Upper lobe of right lung (tissue), 1 donor: Measurements from ENCODE around the gene C17orf78. TPM values are rescaled to one million over a fixed set of nuclear protein-coding genes. Genes with fewer than 3 reads are reported as not detected.

Experiments
- ATAC-seq: fragments of 200-7000 bp; cut with Tn5 transposase; one replicate; pipeline ENCODE4 v1.9.1; 2020; ENCODE audit warnings: mild to moderate bottlenecking, moderate library complexity
- DNase-seq: peaks from one replicate; pipeline ENCODE4 v3.0.0-alpha.2; 2020
- H3K27ac ChIP-seq: fragments of 200-600 bp; one replicate; pipeline ENCODE4 v1.8.0; 2022
- H3K27me3 ChIP-seq: fragments of 200-600 bp; one replicate; pipeline ENCODE4 v1.8.0; 2022; ENCODE audit warnings: mild to moderate bottlenecking
- H3K36me3 ChIP-seq: fragments of 200-600 bp; one replicate; pipeline ENCODE4 v1.8.0; 2022
- H3K4me1 ChIP-seq: fragments of 200-600 bp; one replicate; pipeline ENCODE4 v1.8.0; 2022
- H3K4me3 ChIP-seq: fragments of 200-600 bp; one replicate; pipeline ENCODE4 v1.8.0; 2022; ENCODE audit warnings: mild to moderate bottlenecking
- H3K9me3 ChIP-seq: fragments of 200-600 bp; one replicate; pipeline ENCODE4 v1.8.0; 2022
- CTCF ChIP-seq: fragments of 200-600 bp; IDR thresholded peaks from one replicate; pipeline ENCODE4 v1.8.0; 2022; ENCODE audit warnings: antibody characterized with exemption
- intact Hi-C: fragments of 100-400 bp; cut with DNase I; formaldehyde crosslinking; loops from one replicate; pipeline ENCODE4 v1.11.0; 2022
- long read RNA-seq: library from polyadenylated mRNA; unstranded; transcript quantifications from one replicate; pipeline ENCODE4 v2.0.0, GENCODE V29; 2021
- total RNA-seq: library from RNA; stranded (reverse); fragmentation: NEBNext Ultra II Directional; extraction: Animal tissue kit (Norgen Biotek cat#: 25700); gene quantifications from one replicate; pipeline ENCODE4 v1.2.1, GENCODE V29; 2021
- donor health status: DM: no; HTN: yes; CAD: no; lungs with severe emphysema.

The C17orf78 gene
- total RNA-seq = not detected
- long read RNA-seq = 0 reads

GRCh38 chr17:37375706-37376105 lies at the start of gene C17orf78:
Gene C17orf78, plus strand, starts transcription at chr17:37375985. Its CDS starts 108 bp downstream, at chr17:37376093.
- H3K4me3 ChIP-seq = no peak within 1 kb of the TSS
- intact Hi-C loops = no loop called here
- no peak for ATAC-seq
- no peaks in the 10 kb centered on the region for H3K27me3 ChIP-seq
- TF ChIP-seq CTCF = no peak
- H3K4me1 ChIP-seq = peaks cover 3% of the 10 kb centered on the region
- H3K9me3 ChIP-seq = no peaks in the 10 kb centered on the region
- H3K36me3 ChIP-seq = no peaks in the 10 kb centered on the region
- no peak within 1 kb of the TSS for H3K27ac ChIP-seq
- DNase-seq = no peak

GRCh38 chr17:37327341-37328090 lies 48.3 kb upstream of the C17orf78 start:
- peak; percentile 73 for ATAC-seq

GRCh38 chr17:37338847-37339246 lies 36.9 kb upstream of the C17orf78 start:
- intact Hi-C loops = no loop called here
- no peak for TF ChIP-seq CTCF
- peaks cover 4% of the 10 kb centered on the region for H3K36me3 ChIP-seq
- no peak overlapping the region for H3K27ac ChIP-seq
- peaks cover 5% of the 10 kb centered on the region for H3K4me1 ChIP-seq
- DNase-seq = no peak
- H3K4me3 ChIP-seq = no peak overlapping the region
- no peaks in the 10 kb centered on the region for H3K27me3 ChIP-seq
- H3K9me3 ChIP-seq = no peaks in the 10 kb centered on the region
- no peak for ATAC-seq

More at GRCh38 chr17:37327341-37328090, 48.3 kb upstream of the C17orf78 start:
- H3K9me3 ChIP-seq = no peaks in the 10 kb centered on the region
- no peak overlapping the region for H3K4me3 ChIP-seq
- no peak for TF ChIP-seq CTCF
- intact Hi-C loops = no loop called here
- H3K4me1 ChIP-seq = no peaks in the 10 kb centered on the region
- no peak overlapping the region for H3K27ac ChIP-seq
- H3K27me3 ChIP-seq = no peaks in the 10 kb centered on the region
- DNase-seq = no peak
- peaks cover 21% of the 10 kb centered on the region for H3K36me3 ChIP-seq

- no peak for DNase-seq
- Histone ChIP-seq H3K9me3 (no peaks in the 10 kb centered on the region), H3K4me3 (no peak overlapping the region), H3K27me3 (no peaks in the 10 kb centered on the region), H3K36me3 (peaks cover 4% of the 10 kb centered on the region), H3K27ac (no peak overlapping the region), H3K4me1 (peaks cover 5% of the 10 kb centered on the region)
- intact Hi-C loops = no loop called here
- peak; percentile 43 for ATAC-seq
- no peak for TF ChIP-seq CTCF
Measured at GRCh38 chr17:37339321-37339720, 36.5 kb upstream of the C17orf78 start.

GRCh38 chr17:37340804-37341203 lies 35.0 kb upstream of the C17orf78 start:
- H3K27ac ChIP-seq = no peak overlapping the region
- no peak for TF ChIP-seq CTCF
- ATAC-seq (no peak), DNase-seq (no peak)
- no peaks in the 10 kb centered on the region for H3K9me3 ChIP-seq
- H3K27me3 ChIP-seq = no peaks in the 10 kb centered on the region
- intact Hi-C loops = no loop called here
- peaks cover 4% of the 10 kb centered on the region for H3K36me3 ChIP-seq
- H3K4me3 ChIP-seq = no peak overlapping the region
- H3K4me1 ChIP-seq = peaks cover 5% of the 10 kb centered on the region
